ENCODE results near the gene TMED4.
A peak's percentile ranks its signal among the peaks of the same experiment; 100 is the strongest.

The TMED4 gene

GRCh38 chr7:44581879-44582603 lies at the start of gene TMED4:
Gene TMED4, minus strand, starts transcription at chr7:44582231. Its CDS starts 25 bp downstream, at chr7:44582206.
- DNase-seq (ENCODE audit: low read depth, low spot score), result peak; percentile 99

GRCh38 chr7:44631458-44632115 lies 49.6 kb upstream of the TMED4 start:
- DNase-seq (ENCODE audit: low read depth, low spot score), result no peak

GRCh38 chr7:44630792-44631457 lies 48.9 kb upstream of the TMED4 start:
- DNase-seq (ENCODE audit: low read depth, low spot score), result no peak

- no peak for DNase-seq (ENCODE audit: low read depth, low spot score)
Observed at GRCh38 chr7:44629829-44630522, 47.9 kb upstream of the TMED4 start.

GRCh38 chr7:44626620-44627019 lies 44.6 kb upstream of the TMED4 start:
- DNase-seq (ENCODE audit: low read depth, low spot score), result no peak

- no peak for DNase-seq (ENCODE audit: low read depth, low spot score)
Observed at GRCh38 chr7:44625526-44626471, 43.8 kb upstream of the TMED4 start.

GRCh38 chr7:44624318-44624717 lies 42.3 kb upstream of the TMED4 start:
- DNase-seq (ENCODE audit: low read depth, low spot score), result no peak

- DNase-seq (ENCODE audit: low read depth, low spot score), result no peak
Observed at GRCh38 chr7:44622342-44623151, 40.5 kb upstream of the TMED4 start.

- no peak for DNase-seq (ENCODE audit: low read depth, low spot score)
Observed at GRCh38 chr7:44621750-44622103, 39.7 kb upstream of the TMED4 start.

GRCh38 chr7:44621034-44621749 lies 39.2 kb upstream of the TMED4 start:
- no peak for DNase-seq (ENCODE audit: low read depth, low spot score)

GRCh38 chr7:44618753-44619152 lies 36.7 kb upstream of the TMED4 start:
- DNase-seq (ENCODE audit: low read depth, low spot score), result peak; percentile 71

- no peak for DNase-seq (ENCODE audit: low read depth, low spot score)
Observed at GRCh38 chr7:44618045-44618444, 36.0 kb upstream of the TMED4 start.

- DNase-seq (ENCODE audit: low read depth, low spot score), result no peak
Observed at GRCh38 chr7:44617225-44617890, 35.3 kb upstream of the TMED4 start.

- no peak for DNase-seq (ENCODE audit: low read depth, low spot score)
Observed at GRCh38 chr7:44616545-44616944, 34.5 kb upstream of the TMED4 start.

- no peak for DNase-seq (ENCODE audit: low read depth, low spot score)
Observed at GRCh38 chr7:44615793-44616192, 33.8 kb upstream of the TMED4 start.

- DNase-seq (ENCODE audit: low read depth, low spot score), result peak; percentile 50
Observed at GRCh38 chr7:44615149-44615611, 33.1 kb upstream of the TMED4 start.

GRCh38 chr7:44609829-44610228 lies 27.8 kb upstream of the TMED4 start:
- no peak for DNase-seq (ENCODE audit: low read depth, low spot score)

GRCh38 chr7:44608916-44609648 lies 27.1 kb upstream of the TMED4 start:
- peak; percentile 60 for DNase-seq (ENCODE audit: low read depth, low spot score)
